Liver (tissue), 9 donors: ENCODE measurements around the gene WDR27. TPM values are rescaled to one million over a fixed set of nuclear protein-coding genes. Genes with fewer than 3 reads are reported as not detected.

Experiments
- DNase-seq: peaks from one replicate; pipeline ENCODE4 v3.0.0-alpha.2; 2017; ENCODE audit warnings: low spot score
- H3K27ac ChIP-seq, 2 donors: one replicate each; pipeline ENCODE4 v1.7.0; 2013; ENCODE audit warnings: inconsistent platforms in 2 of 2, low read length in 2 of 2, control low read depth in 1 of 2, low read depth in 1 of 2, mild to moderate bottlenecking in 1 of 2
- H3K27me3 ChIP-seq, 4 donors: one replicate each; pipeline versions ENCODE4 v1.6.1 to v1.7.0; 2013; ENCODE audit warnings: low read length in 3 of 4, inconsistent platforms in 1 of 4, mild to moderate bottlenecking in 1 of 4, moderate library complexity in 1 of 4; ENCODE audit not compliant: control insufficient read depth in 4 of 4, insufficient read depth in 4 of 4
- H3K36me3 ChIP-seq, 4 donors: one replicate each; pipeline versions ENCODE4 v1.6.1 to v1.7.0; 2013; ENCODE audit warnings: low read length in 3 of 4, mild to moderate bottlenecking in 3 of 4, low read depth in 1 of 4, moderate library complexity in 1 of 4; ENCODE audit not compliant: control insufficient read depth in 4 of 4, insufficient read depth in 3 of 4
- H3K4me1 ChIP-seq, 4 donors: one replicate each; pipeline versions ENCODE4 v1.6.1 to v1.7.0; 2013; ENCODE audit warnings: low read length in 3 of 4, mild to moderate bottlenecking in 3 of 4, moderate library complexity in 1 of 4; ENCODE audit not compliant: control insufficient read depth in 4 of 4, insufficient read depth in 4 of 4
- H3K4me3 ChIP-seq, 3 donors: one replicate each; pipeline versions ENCODE4 v1.6.1 to v1.7.0; 2013; ENCODE audit warnings: low read length in 3 of 3, control low read depth in 1 of 3, low read depth in 1 of 3, mild to moderate bottlenecking in 1 of 3
- H3K9ac ChIP-seq, 2 donors: one replicate each; pipeline ENCODE4 v1.7.0; 2013; ENCODE audit warnings: low read length in 2 of 2, mild to moderate bottlenecking in 2 of 2, moderate library complexity in 2 of 2, control low read depth in 1 of 2, low read depth in 1 of 2
- H3K9me3 ChIP-seq, 4 donors: one replicate each; pipeline versions ENCODE4 v1.6.1 to v1.7.0; 2013; ENCODE audit warnings: low read length in 3 of 4; ENCODE audit not compliant: control insufficient read depth in 4 of 4
- EGR1 ChIP-seq, 2 donors: IDR thresholded peaks; 2 replicates each; pipeline ENCODE4 v1.6.1; 2016 to 2018; ENCODE audit warnings: antibody characterized with exemption in 2 of 2, low read depth in 2 of 2
- FOXA1 ChIP-seq: IDR thresholded peaks from 2 replicates; pipeline ENCODE4 v1.6.1; 2016; ENCODE audit warnings: antibody characterized with exemption
- FOXA2 ChIP-seq: IDR thresholded peaks from 2 replicates; pipeline ENCODE4 v1.6.1; 2016; ENCODE audit warnings: antibody characterized with exemption
- GABPA ChIP-seq, 2 donors: IDR thresholded peaks in 1 of 2; conservative IDR thresholded peaks in 1 of 2; 2 replicates each; pipeline ENCODE4 v1.6.1; 2016; ENCODE audit warnings: antibody characterized with exemption in 2 of 2, mild to moderate bottlenecking in 1 of 2, moderate library complexity in 1 of 2
- HNF4A ChIP-seq, 2 donors: conservative IDR thresholded peaks; 2 replicates each; pipeline ENCODE4 v1.6.1; 2016; ENCODE audit warnings: antibody characterized with exemption in 2 of 2, mild to moderate bottlenecking in 2 of 2
- HNF4G ChIP-seq: IDR thresholded peaks from 2 replicates; pipeline ENCODE4 v1.6.1; 2016; ENCODE audit warnings: antibody characterized with exemption
- JUND ChIP-seq, 2 donors: IDR thresholded peaks; 2 replicates each; pipeline ENCODE4 v1.6.1; 2016; ENCODE audit warnings: antibody characterized with exemption in 2 of 2
- NR2F2 ChIP-seq: IDR thresholded peaks from 2 replicates; pipeline ENCODE4 v1.6.1; 2016; ENCODE audit warnings: antibody characterized with exemption
- RAD21 ChIP-seq, 2 donors: IDR thresholded peaks; 2 replicates each; pipeline ENCODE4 v1.6.1; 2016; ENCODE audit warnings: antibody characterized with exemption in 2 of 2, mild to moderate bottlenecking in 2 of 2
- RXRA ChIP-seq, 2 donors: IDR thresholded peaks; 2 replicates each; pipeline ENCODE4 v1.6.1; 2017 to 2018; ENCODE audit warnings: antibody characterized with exemption in 2 of 2, mild to moderate bottlenecking in 1 of 2
- SP1 ChIP-seq: IDR thresholded peaks from 2 replicates; pipeline ENCODE4 v1.6.1; 2018; ENCODE audit warnings: antibody characterized with exemption, mild to moderate bottlenecking
- TAF1 ChIP-seq: conservative IDR thresholded peaks from 2 replicates; pipeline ENCODE4 v1.6.1; 2016; ENCODE audit warnings: antibody characterized with exemption, mild to moderate bottlenecking
- YY1 ChIP-seq: IDR thresholded peaks from 2 replicates; pipeline ENCODE4 v1.6.1; 2016; ENCODE audit warnings: antibody characterized with exemption, mild to moderate bottlenecking
- WGBS: extraction: QIAGEN DNeasy Blood & Tissue Kit; methylation state at CpG from one replicate; pipeline ENCODE4 v1.1.7; 2013; 5-methylcytosine and 5-hydroxymethylcytosine counted together
- polyA plus RNA-seq, 2 donors: library from polyadenylated mRNA; stranded (reverse) in 1 of 2; unstranded in 1 of 2; fragments of 200-250 nt in 1 of 2; fragments of >200 nt in 1 of 2; fragmentation: Nextera tagmentation in 1 of 2; extraction: Ambion mirVana in 1 of 2; gene quantifications; one replicate each; pipeline versions ENCODE4 v1.2.1 to v1.2.3, GENCODE V29; 2013 to 2015
- total RNA-seq, 2 donors: library from RNA; depleted of rRNA; stranded (reverse); fragments of >200 nt; gene quantifications; one replicate each; pipeline ENCODE4 v1.2.3, GENCODE V29; 2014
- TF ChIP-seq, protein P1 (sequence below): IDR thresholded peaks from 2 replicates; pipeline ENCODE4 v1.6.1; 2016; ENCODE audit warnings: antibody characterized with exemption
- TF ChIP-seq, protein P2 (sequence below): IDR thresholded peaks from 2 replicates; pipeline ENCODE4 v1.6.1; 2016; ENCODE audit warnings: antibody characterized with exemption, mild to moderate bottlenecking
- TF ChIP-seq, protein P3 (sequence below): fragments of 150-350 bp; IDR thresholded peaks from 2 replicates; pipeline ENCODE4 v1.5.1; 2017; ENCODE audit warnings: improper control_type of control experiment, low read depth, low read length; ENCODE audit not compliant: missing input control
- TF ChIP-seq, protein P4 (sequence below): IDR thresholded peaks from 2 replicates; pipeline ENCODE4 v1.6.1; 2016; ENCODE audit warnings: antibody characterized with exemption
- TF ChIP-seq, protein P5 (sequence below): IDR thresholded peaks from 2 replicates; pipeline ENCODE4 v1.6.1; 2016; ENCODE audit warnings: antibody characterized with exemption
- donor health status: healthy.
- donor health status: healthy.
- donor health status: healthy.
- donor health status: healthy.
- donor health status: healthy.

Gene WDR27
- total and polyA plus RNA-seq, 4 donors = 3.7 to 20.1 (median 7.7) TPM

DNA sequence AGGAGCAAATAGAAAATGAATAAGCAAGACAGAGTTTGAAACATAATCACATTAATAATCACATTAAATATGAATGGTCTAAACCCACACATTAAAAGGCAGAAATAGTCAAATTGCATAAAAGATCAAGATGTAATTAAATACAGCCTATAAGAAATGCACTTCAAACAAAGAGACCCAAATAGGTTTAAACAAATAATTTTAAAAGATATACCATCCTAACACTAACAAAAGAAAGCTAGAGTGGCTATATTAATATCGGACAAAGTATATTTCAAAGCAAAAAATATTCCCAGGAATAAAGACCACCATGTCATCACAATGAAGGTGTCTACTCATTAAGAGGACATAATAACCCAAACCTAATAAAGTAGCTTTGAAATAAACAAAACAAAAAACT lies 140.2 kb downstream of the WDR27 start (continued):
- no peak for TF ChIP-seq HNF4A (conservative IDR thresholded peaks at IDR 0.05)
- no peak for TF ChIP-seq FOXA2
- TF ChIP-seq TAF1 = no peak
- TF ChIP-seq RXRA (IDR thresholded peaks at IDR 0.05) = no peak
- TF ChIP-seq NR2F2 = no peak
- TF ChIP-seq FOXA1 = no peak
- no peak for TF ChIP-seq SP1
- no peak for TF ChIP-seq JUND (IDR thresholded peaks at IDR 0.05)
- TF ChIP-seq YY1 = no peak
- TF ChIP-seq, protein P1, sequence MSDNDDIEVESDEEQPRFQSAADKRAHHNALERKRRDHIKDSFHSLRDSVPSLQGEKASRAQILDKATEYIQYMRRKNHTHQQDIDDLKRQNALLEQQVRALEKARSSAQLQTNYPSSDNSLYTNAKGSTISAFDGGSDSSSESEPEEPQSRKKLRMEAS = no peak
- TF ChIP-seq HNF4G = no peak
- no peak for TF ChIP-seq RAD21 (IDR thresholded peaks at IDR 0.05)
- no peak for TF ChIP-seq GABPA (IDR thresholded peaks at IDR 0.05 in 1 of 2, conservative IDR thresholded peaks at IDR 0.05 in 1 of 2)

DNA sequence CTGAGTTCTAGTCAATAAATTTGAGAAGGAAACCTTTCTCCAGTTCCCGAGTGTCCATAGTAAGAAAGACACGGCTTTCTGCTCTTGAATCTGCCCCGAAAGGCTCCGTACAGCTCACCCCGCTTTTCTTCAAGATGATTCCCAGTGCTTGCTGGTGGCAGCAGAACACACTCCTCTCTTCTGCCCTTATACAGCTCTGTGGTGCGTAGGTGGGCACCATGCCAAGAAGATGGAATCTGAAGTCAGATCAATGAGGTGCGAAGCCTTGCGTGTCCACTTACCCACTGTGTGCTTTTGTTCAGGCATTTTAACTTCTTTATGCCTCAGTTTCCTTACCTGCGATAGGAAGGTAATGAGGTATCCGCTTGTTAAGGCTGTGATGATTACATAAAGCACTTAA lies 142.2 kb downstream of the WDR27 start:
- Histone ChIP-seq H3K27ac (no peak overlapping the region), H3K9me3 (no peaks in the 10 kb centered on the region), H3K4me3 (no peak overlapping the region), H3K4me1 (peaks cover 3 to 10% (median 8%) of the 10 kb centered on the region in 4 donors), H3K27me3 (no peaks in the 10 kb centered on the region), H3K36me3 (peaks cover 0 to 2% (median 0%) of the 10 kb centered on the region in 4 donors), H3K9ac (no peak overlapping the region)
- TF ChIP-seq SP1 = no peak
- TF ChIP-seq HNF4A (conservative IDR thresholded peaks at IDR 0.05) = no peak
- TF ChIP-seq, protein P2, sequence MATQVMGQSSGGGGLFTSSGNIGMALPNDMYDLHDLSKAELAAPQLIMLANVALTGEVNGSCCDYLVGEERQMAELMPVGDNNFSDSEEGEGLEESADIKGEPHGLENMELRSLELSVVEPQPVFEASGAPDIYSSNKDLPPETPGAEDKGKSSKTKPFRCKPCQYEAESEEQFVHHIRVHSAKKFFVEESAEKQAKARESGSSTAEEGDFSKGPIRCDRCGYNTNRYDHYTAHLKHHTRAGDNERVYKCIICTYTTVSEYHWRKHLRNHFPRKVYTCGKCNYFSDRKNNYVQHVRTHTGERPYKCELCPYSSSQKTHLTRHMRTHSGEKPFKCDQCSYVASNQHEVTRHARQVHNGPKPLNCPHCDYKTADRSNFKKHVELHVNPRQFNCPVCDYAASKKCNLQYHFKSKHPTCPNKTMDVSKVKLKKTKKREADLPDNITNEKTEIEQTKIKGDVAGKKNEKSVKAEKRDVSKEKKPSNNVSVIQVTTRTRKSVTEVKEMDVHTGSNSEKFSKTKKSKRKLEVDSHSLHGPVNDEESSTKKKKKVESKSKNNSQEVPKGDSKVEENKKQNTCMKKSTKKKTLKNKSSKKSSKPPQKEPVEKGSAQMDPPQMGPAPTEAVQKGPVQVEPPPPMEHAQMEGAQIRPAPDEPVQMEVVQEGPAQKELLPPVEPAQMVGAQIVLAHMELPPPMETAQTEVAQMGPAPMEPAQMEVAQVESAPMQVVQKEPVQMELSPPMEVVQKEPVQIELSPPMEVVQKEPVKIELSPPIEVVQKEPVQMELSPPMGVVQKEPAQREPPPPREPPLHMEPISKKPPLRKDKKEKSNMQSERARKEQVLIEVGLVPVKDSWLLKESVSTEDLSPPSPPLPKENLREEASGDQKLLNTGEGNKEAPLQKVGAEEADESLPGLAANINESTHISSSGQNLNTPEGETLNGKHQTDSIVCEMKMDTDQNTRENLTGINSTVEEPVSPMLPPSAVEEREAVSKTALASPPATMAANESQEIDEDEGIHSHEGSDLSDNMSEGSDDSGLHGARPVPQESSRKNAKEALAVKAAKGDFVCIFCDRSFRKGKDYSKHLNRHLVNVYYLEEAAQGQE = no peak
- no peak for TF ChIP-seq RAD21 (IDR thresholded peaks at IDR 0.05)
- WGBS = 97% methylated on average over 10 of the region's 10 CpGs
- DNase-seq = no peak

DNA sequence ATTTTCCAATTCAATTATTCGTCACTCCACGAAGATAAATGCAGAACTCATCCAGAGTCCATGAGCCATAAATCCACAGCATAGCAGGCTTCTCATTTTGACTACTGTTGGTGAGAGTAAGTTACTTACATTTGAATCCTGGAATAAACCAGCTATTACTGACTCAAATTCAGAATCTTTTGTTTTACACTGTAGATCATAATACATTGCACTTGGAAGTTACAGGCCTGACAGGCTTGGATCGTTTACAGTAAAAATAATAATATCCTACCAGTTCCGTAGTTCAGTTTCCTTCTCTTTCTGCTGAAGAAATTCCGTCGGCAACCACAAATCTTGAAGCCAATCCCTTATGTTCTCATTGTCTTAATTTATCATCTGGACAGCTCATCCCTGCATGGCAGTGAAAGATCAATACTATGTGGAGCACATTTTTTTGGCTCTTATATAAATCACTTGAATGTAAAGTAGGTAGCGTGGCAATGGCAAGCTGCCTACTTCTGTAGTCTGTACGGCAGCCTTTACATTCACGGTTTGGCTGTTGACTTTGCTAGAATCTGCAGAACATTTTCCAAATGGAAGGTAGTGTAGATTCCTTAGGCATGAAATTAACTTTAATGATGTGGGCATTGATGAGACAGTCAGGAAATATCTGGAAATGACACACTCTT lies 142.9 kb downstream of the WDR27 start:
- Histone ChIP-seq H3K27ac (no peak overlapping the region), H3K36me3 (peaks cover 0 to 2% (median 0%) of the 10 kb centered on the region in 4 donors), H3K9ac (no peak overlapping the region), H3K4me1 (peaks cover 3 to 9% (median 8%) of the 10 kb centered on the region in 4 donors), H3K9me3 (no peaks in the 10 kb centered on the region), H3K4me3 (no peak overlapping the region), H3K27me3 (no peaks in the 10 kb centered on the region)
- WGBS = 97% methylated on average over 9 of the region's 9 CpGs
- no peak for TF ChIP-seq FOXA1
- no peak for TF ChIP-seq FOXA2
- no peak for TF ChIP-seq NR2F2
- TF ChIP-seq, protein P3, sequence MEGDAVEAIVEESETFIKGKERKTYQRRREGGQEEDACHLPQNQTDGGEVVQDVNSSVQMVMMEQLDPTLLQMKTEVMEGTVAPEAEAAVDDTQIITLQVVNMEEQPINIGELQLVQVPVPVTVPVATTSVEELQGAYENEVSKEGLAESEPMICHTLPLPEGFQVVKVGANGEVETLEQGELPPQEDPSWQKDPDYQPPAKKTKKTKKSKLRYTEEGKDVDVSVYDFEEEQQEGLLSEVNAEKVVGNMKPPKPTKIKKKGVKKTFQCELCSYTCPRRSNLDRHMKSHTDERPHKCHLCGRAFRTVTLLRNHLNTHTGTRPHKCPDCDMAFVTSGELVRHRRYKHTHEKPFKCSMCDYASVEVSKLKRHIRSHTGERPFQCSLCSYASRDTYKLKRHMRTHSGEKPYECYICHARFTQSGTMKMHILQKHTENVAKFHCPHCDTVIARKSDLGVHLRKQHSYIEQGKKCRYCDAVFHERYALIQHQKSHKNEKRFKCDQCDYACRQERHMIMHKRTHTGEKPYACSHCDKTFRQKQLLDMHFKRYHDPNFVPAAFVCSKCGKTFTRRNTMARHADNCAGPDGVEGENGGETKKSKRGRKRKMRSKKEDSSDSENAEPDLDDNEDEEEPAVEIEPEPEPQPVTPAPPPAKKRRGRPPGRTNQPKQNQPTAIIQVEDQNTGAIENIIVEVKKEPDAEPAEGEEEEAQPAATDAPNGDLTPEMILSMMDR = no peak
- no peak for TF ChIP-seq TAF1
- TF ChIP-seq YY1 = no peak
- TF ChIP-seq GABPA (IDR thresholded peaks at IDR 0.05 in 1 of 2, conservative IDR thresholded peaks at IDR 0.05 in 1 of 2) = no peak
- no peak for TF ChIP-seq HNF4A (conservative IDR thresholded peaks at IDR 0.05)
- TF ChIP-seq, protein P2 = no peak
- TF ChIP-seq JUND (IDR thresholded peaks at IDR 0.05) = no peak
- TF ChIP-seq, protein P4, sequence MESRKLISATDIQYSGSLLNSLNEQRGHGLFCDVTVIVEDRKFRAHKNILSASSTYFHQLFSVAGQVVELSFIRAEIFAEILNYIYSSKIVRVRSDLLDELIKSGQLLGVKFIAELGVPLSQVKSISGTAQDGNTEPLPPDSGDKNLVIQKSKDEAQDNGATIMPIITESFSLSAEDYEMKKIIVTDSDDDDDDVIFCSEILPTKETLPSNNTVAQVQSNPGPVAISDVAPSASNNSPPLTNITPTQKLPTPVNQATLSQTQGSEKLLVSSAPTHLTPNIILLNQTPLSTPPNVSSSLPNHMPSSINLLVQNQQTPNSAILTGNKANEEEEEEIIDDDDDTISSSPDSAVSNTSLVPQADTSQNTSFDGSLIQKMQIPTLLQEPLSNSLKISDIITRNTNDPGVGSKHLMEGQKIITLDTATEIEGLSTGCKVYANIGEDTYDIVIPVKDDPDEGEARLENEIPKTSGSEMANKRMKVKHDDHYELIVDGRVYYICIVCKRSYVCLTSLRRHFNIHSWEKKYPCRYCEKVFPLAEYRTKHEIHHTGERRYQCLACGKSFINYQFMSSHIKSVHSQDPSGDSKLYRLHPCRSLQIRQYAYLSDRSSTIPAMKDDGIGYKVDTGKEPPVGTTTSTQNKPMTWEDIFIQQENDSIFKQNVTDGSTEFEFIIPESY = no peak
- TF ChIP-seq EGR1 (IDR thresholded peaks at IDR 0.05; ENCODE audit: low read depth in 2 of 2) = no peak
- TF ChIP-seq, protein P5, sequence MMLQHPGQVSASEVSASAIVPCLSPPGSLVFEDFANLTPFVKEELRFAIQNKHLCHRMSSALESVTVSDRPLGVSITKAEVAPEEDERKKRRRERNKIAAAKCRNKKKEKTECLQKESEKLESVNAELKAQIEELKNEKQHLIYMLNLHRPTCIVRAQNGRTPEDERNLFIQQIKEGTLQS = no peak
- TF ChIP-seq RXRA (IDR thresholded peaks at IDR 0.05) = no peak
- no peak for TF ChIP-seq HNF4G
- no peak for TF ChIP-seq SP1
- DNase-seq = no peak
